H9 (cell line): ENCODE data around the gene LZTFL1. TPM values are rescaled to one million over a fixed set of nuclear protein-coding genes. Genes with fewer than 3 reads are reported as not detected.

ENCODE experiments used
- DNase-seq: peaks from one replicate; pipeline ENCODE4 v3.0.0-alpha.2; 2017
- H2AFZ ChIP-seq: one replicate; pipeline ENCODE4 v1.6.1; 2013; ENCODE audit warnings: mild to moderate bottlenecking, low read length, control low read depth, moderate library complexity
- H2AK5ac ChIP-seq: 2 replicates; pipeline ENCODE4 v1.6.1; 2013; ENCODE audit warnings: low read length, control low read depth, mixed read lengths; ENCODE audit not compliant: insufficient read length
- H2BK120ac ChIP-seq: one replicate; pipeline ENCODE4 v1.6.1; 2013; ENCODE audit warnings: low read depth, mild to moderate bottlenecking, low read length, control low read depth, inconsistent platforms; ENCODE audit not compliant: poor library complexity, severe bottlenecking
- H2BK12ac ChIP-seq: 2 replicates; pipeline ENCODE4 v1.6.1; 2013; ENCODE audit warnings: low read length, control low read depth, mixed read lengths, low read depth; ENCODE audit not compliant: insufficient read length
- H2BK15ac ChIP-seq: 2 replicates; pipeline ENCODE4 v1.6.1; 2013; ENCODE audit warnings: low read depth, low read length, control low read depth
- H2BK20ac ChIP-seq: one replicate; pipeline ENCODE4 v1.6.1; 2013; ENCODE audit warnings: low read depth, mild to moderate bottlenecking, low read length, control low read depth, inconsistent platforms; ENCODE audit not compliant: poor library complexity, severe bottlenecking
- H2BK5ac ChIP-seq: 2 replicates; pipeline ENCODE4 v1.6.1; 2013; ENCODE audit warnings: low read length, control low read depth, mixed read lengths; ENCODE audit not compliant: insufficient read length
- H3K14ac ChIP-seq: 2 replicates; pipeline ENCODE4 v1.6.1; 2013; ENCODE audit warnings: low read length, control low read depth; ENCODE audit not compliant: insufficient read depth
- H3K18ac ChIP-seq: 2 replicates; pipeline ENCODE4 v1.6.1; 2013; ENCODE audit warnings: low read depth, mild to moderate bottlenecking, mixed read lengths, low read length, control low read depth; ENCODE audit not compliant: insufficient read length
- H3K23ac ChIP-seq: 2 replicates; pipeline ENCODE4 v1.6.1; 2013; ENCODE audit warnings: low read length, control low read depth, mixed read lengths, low read depth; ENCODE audit not compliant: insufficient read length
- H3K23me2 ChIP-seq: 2 replicates; pipeline ENCODE4 v1.6.1; 2013; ENCODE audit warnings: low read depth, mild to moderate bottlenecking, mixed read lengths, low read length, control low read depth; ENCODE audit not compliant: insufficient read length, poor library complexity, severe bottlenecking
- H3K27ac ChIP-seq: 2 replicates; pipeline ENCODE4 v1.5.1; 2013; ENCODE audit warnings: low read length, control low read depth, mixed read lengths, low read depth; ENCODE audit not compliant: insufficient read length
- H3K27me3 ChIP-seq: 2 replicates; pipeline ENCODE4 v1.6.1; 2013; ENCODE audit warnings: low read length, control low read depth, inconsistent platforms; ENCODE audit not compliant: insufficient read depth
- H3K4ac ChIP-seq: 2 replicates; pipeline ENCODE4 v1.6.1; 2013; ENCODE audit warnings: low read depth, mild to moderate bottlenecking, control low read depth, inconsistent platforms, low read length, moderate library complexity
- H3K4me1 ChIP-seq: 2 replicates; pipeline ENCODE4 v1.6.1; 2013; ENCODE audit warnings: low read length, control low read depth, inconsistent platforms; ENCODE audit not compliant: insufficient read depth
- H3K4me2 ChIP-seq: 2 replicates; pipeline ENCODE4 v1.6.1; 2013; ENCODE audit warnings: low read length, control low read depth, mixed read lengths; ENCODE audit not compliant: insufficient read length, insufficient read depth
- H3K56ac ChIP-seq: 2 replicates; pipeline ENCODE4 v1.6.1; 2013; ENCODE audit warnings: low read depth, mild to moderate bottlenecking, mixed read lengths, low read length, control low read depth; ENCODE audit not compliant: insufficient read length
- H3K79me1 ChIP-seq: 2 replicates; pipeline ENCODE4 v1.6.1; 2013; ENCODE audit warnings: low read depth, mild to moderate bottlenecking, moderate library complexity, low read length, control low read depth, inconsistent platforms; ENCODE audit not compliant: insufficient read depth, poor library complexity, severe bottlenecking
- H3K79me2 ChIP-seq: 2 replicates; pipeline ENCODE4 v1.6.1; 2013; ENCODE audit warnings: low read length, control low read depth, inconsistent platforms; ENCODE audit not compliant: insufficient read depth
- H3K9ac ChIP-seq: 2 replicates; pipeline ENCODE4 v1.6.1; 2013; ENCODE audit warnings: low read length, control low read depth, mixed read lengths; ENCODE audit not compliant: insufficient read length; ENCODE audit errors: extremely low read depth
- H3K9me3 ChIP-seq: one replicate; pipeline ENCODE4 v1.6.1; 2013; ENCODE audit warnings: low read depth, low read length, inconsistent platforms; ENCODE audit not compliant: control insufficient read depth
- H3T11ph ChIP-seq: one replicate; pipeline ENCODE4 v1.6.1; 2013; ENCODE audit warnings: mild to moderate bottlenecking, low read length, control low read depth, inconsistent platforms
- H4K20me1 ChIP-seq: one replicate; pipeline ENCODE4 v1.6.1; 2013; ENCODE audit not compliant: control insufficient read depth, insufficient read length, insufficient read depth
- H4K5ac ChIP-seq: 2 replicates; pipeline ENCODE4 v1.6.1; 2013; ENCODE audit warnings: low read depth, mild to moderate bottlenecking, mixed read lengths, low read length, control low read depth; ENCODE audit not compliant: insufficient read length
- H4K8ac ChIP-seq: replicated peaks from 2 replicates; pipeline ENCODE4 v1.6.1; 2013; ENCODE audit warnings: low read length, control low read depth, mixed read lengths, low read depth; ENCODE audit not compliant: insufficient read length
- H4K91ac ChIP-seq: 2 replicates; pipeline ENCODE4 v1.6.1; 2013; ENCODE audit warnings: low read depth, mild to moderate bottlenecking, moderate library complexity, mixed read lengths, low read length, control low read depth; ENCODE audit not compliant: insufficient read length
- H3K27ac Mint-ChIP-seq, 3 experiments: 2 replicates in 2 of 3; 3 replicates in 1 of 3; pipeline ENCODE4 v1.8.0; 2020 to 2021; ENCODE audit warnings: mixed read lengths in 3 of 3, mild to moderate bottlenecking in 1 of 3, moderate library complexity in 1 of 3
- H3K27me3 Mint-ChIP-seq: 2 replicates; pipeline ENCODE4 v1.8.0; 2021; ENCODE audit warnings: low read depth, mild to moderate bottlenecking, moderate library complexity, mixed read lengths
- H3K36me3 Mint-ChIP-seq, 3 experiments: 2 replicates in 2 of 3; 3 replicates in 1 of 3; pipeline ENCODE4 v1.8.0; 2020 to 2021; ENCODE audit warnings: low read depth in 3 of 3, mixed read lengths in 3 of 3; ENCODE audit not compliant: insufficient read depth in 1 of 3
- H3K4me1 Mint-ChIP-seq, 2 experiments: 2 replicates each; pipeline ENCODE4 v1.8.0; 2020; ENCODE audit warnings: mixed read lengths in 2 of 2
- H3K4me3 Mint-ChIP-seq, 2 experiments: 2 replicates in 1 of 2; 3 replicates in 1 of 2; pipeline ENCODE4 v1.8.0; 2020 to 2021; ENCODE audit warnings: mild to moderate bottlenecking in 2 of 2, mixed read lengths in 2 of 2, moderate library complexity in 1 of 2
- H3K9me3 Mint-ChIP-seq, 2 experiments: 2 replicates in 1 of 2; 3 replicates in 1 of 2; pipeline ENCODE4 v1.8.0; 2020; ENCODE audit warnings: mild to moderate bottlenecking in 2 of 2, mixed read lengths in 2 of 2, moderate library complexity in 1 of 2
- CTCF ChIP-seq: fragments of 200-600 bp; sonication (generic); conservative IDR thresholded peaks from 3 replicates; pipeline ENCODE4 v1.8.0; 2021; ENCODE audit warnings: antibody characterized with exemption, mild to moderate bottlenecking
- WGBS: extraction: QIAGEN DNeasy Blood & Tissue Kit; methylation state at CpG from one replicate; pipeline ENCODE4 v1.1.7; 2013; ENCODE audit warnings: missing lambda C conversion rate, low lambda C conversion rate, mixed read lengths; ENCODE audit not compliant: insufficient read length; ENCODE audit errors: extremely low coverage; 5-methylcytosine and 5-hydroxymethylcytosine counted together
- total RNA-seq: library from RNA; stranded (reverse); gene quantifications from 2 replicates; pipeline ENCODE4 v1.2.1, GENCODE V29; 2021

Gene LZTFL1
- total RNA-seq, 1 experiment from 2014 or later, result 12.2 TPM

GRCh38 chr3:45874677-45875346, 32.9 kb upstream of the LZTFL1 start:
- Histone ChIP-seq H2AK5ac (no peak overlapping the region), H2BK120ac (no peak overlapping the region), H2BK15ac (no peak overlapping the region), H3K56ac (no peak overlapping the region), H3K23ac (no peak overlapping the region), H4K8ac (no peak overlapping the region), H3T11ph (no peak overlapping the region), H3K4ac (no peak overlapping the region), H3K14ac (no peak overlapping the region), H3K23me2 (no peaks in the 10 kb centered on the region), H3K18ac (no peak overlapping the region), H3K27me3 (no peaks in the 10 kb centered on the region), H3K4me2 (no peak overlapping the region), H2AFZ (no peak overlapping the region), H3K27ac (no peak overlapping the region), H3K4me1 (no peaks in the 10 kb centered on the region), H2BK20ac (no peak overlapping the region), H3K79me2 (no peaks in the 10 kb centered on the region), H4K5ac (no peak overlapping the region), H4K20me1 (no peaks in the 10 kb centered on the region), H3K9ac (no peak overlapping the region), H3K79me1 (no peaks in the 10 kb centered on the region), H2BK12ac (no peak overlapping the region), H3K9me3 (no peaks in the 10 kb centered on the region), H4K91ac (no peak overlapping the region), H2BK5ac (no peak overlapping the region)
- Mint-ChIP-seq H3K4me3 (no peak overlapping the region), H3K4me1 (peaks cover 14 to 16% of the 10 kb centered on the region in 2 experiments), H3K27ac (no peak overlapping the region), H3K36me3 (no peaks in the 10 kb centered on the region), H3K9me3 (no peaks in the 10 kb centered on the region), H3K27me3 (peaks cover 3% of the 10 kb centered on the region)
- no CpG with 5 or more reads among the region's 5 CpGs for WGBS
- DNase-seq, result no peak
- no peak for TF ChIP-seq CTCF
